Measurements from ENCODE around the gene SMAD4.

SMAD4 gene

DNA sequence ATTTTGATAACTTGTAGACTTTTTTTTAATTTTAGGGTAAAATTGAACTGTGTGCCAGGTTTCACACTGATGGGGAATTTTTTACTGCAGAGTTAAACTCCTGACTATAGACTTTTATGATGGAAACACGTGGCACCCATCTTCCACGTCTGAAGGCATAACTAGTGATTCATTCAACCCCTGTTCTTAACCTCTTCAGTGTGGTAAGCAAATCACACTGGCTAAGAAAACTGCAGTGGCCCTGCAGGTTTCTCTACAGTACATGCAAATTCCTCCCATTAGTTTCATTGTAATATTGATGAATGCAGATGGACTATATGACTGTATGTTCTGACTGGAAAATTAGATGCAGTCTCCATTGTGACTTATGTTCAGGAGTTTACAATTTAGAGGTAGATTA lies 47.2 kb downstream of the SMAD4 start:
- TF ChIP-seq TCF12 (IDR thresholded peaks at IDR 0.05; ENCODE audit: low read depth): no peak
- TF ChIP-seq CEBPB (IDR thresholded peaks at IDR 0.05): no peak
- TF ChIP-seq RAD21 (IDR thresholded peaks at IDR 0.05; ENCODE audit: low read depth): no peak
- TF ChIP-seq TEAD4 (IDR thresholded peaks at IDR 0.05): no peak
- no peak for TF ChIP-seq NFIC (IDR thresholded peaks at IDR 0.05)
- TF ChIP-seq CREB1 (IDR thresholded peaks at IDR 0.05; ENCODE audit: low read depth): no peak
- TF ChIP-seq YY1 (IDR thresholded peaks at IDR 0.05; ENCODE audit: low read depth): no peak
- TF ChIP-seq, protein P1, sequence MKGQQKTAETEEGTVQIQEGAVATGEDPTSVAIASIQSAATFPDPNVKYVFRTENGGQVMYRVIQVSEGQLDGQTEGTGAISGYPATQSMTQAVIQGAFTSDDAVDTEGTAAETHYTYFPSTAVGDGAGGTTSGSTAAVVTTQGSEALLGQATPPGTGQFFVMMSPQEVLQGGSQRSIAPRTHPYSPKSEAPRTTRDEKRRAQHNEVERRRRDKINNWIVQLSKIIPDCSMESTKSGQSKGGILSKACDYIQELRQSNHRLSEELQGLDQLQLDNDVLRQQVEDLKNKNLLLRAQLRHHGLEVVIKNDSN (IDR thresholded peaks at IDR 0.05): no peak
- no peak for TF ChIP-seq FOXM1 (IDR thresholded peaks at IDR 0.05; ENCODE audit: borderline replicate concordance, low read depth)
- no peak for TF ChIP-seq EGR1 (IDR thresholded peaks at IDR 0.05)
- TF ChIP-seq EP300 (IDR thresholded peaks at IDR 0.05; ENCODE audit: borderline replicate concordance): no peak

DNA sequence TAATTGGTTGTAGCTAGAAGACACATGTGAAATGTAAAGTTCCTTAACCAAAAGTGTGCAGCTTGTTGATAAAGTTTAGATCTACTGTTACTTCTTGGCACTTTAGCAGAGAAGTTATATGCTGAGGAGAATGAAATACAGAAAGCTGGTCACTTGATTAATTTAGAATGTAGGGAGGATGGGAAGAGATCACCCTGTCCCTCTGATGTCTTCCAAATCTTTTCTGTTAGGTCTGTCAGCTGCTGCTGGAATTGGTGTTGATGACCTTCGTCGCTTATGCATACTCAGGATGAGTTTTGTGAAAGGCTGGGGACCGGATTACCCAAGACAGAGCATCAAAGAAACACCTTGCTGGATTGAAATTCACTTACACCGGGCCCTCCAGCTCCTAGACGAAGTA lies 48.0 kb downstream of the SMAD4 start:
- TF ChIP-seq, protein P1 (IDR thresholded peaks at IDR 0.05): no peak
- TF ChIP-seq CREB1 (IDR thresholded peaks at IDR 0.05; ENCODE audit: low read depth): no peak
- TF ChIP-seq ZBTB7A (IDR thresholded peaks at IDR 0.05; ENCODE audit: low read depth): no peak
- TF ChIP-seq EGR1 (IDR thresholded peaks at IDR 0.05): no peak
- TF ChIP-seq TAF1 (IDR thresholded peaks at IDR 0.05; ENCODE audit: low read depth): no peak
- no peak for TF ChIP-seq TEAD4 (IDR thresholded peaks at IDR 0.05)
- TF ChIP-seq YY1 (IDR thresholded peaks at IDR 0.05; ENCODE audit: low read depth): no peak
- TF ChIP-seq, protein P2, sequence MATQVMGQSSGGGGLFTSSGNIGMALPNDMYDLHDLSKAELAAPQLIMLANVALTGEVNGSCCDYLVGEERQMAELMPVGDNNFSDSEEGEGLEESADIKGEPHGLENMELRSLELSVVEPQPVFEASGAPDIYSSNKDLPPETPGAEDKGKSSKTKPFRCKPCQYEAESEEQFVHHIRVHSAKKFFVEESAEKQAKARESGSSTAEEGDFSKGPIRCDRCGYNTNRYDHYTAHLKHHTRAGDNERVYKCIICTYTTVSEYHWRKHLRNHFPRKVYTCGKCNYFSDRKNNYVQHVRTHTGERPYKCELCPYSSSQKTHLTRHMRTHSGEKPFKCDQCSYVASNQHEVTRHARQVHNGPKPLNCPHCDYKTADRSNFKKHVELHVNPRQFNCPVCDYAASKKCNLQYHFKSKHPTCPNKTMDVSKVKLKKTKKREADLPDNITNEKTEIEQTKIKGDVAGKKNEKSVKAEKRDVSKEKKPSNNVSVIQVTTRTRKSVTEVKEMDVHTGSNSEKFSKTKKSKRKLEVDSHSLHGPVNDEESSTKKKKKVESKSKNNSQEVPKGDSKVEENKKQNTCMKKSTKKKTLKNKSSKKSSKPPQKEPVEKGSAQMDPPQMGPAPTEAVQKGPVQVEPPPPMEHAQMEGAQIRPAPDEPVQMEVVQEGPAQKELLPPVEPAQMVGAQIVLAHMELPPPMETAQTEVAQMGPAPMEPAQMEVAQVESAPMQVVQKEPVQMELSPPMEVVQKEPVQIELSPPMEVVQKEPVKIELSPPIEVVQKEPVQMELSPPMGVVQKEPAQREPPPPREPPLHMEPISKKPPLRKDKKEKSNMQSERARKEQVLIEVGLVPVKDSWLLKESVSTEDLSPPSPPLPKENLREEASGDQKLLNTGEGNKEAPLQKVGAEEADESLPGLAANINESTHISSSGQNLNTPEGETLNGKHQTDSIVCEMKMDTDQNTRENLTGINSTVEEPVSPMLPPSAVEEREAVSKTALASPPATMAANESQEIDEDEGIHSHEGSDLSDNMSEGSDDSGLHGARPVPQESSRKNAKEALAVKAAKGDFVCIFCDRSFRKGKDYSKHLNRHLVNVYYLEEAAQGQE (IDR thresholded peaks at IDR 0.05; ENCODE audit: low read depth): no peak
- TF ChIP-seq FOXM1 (IDR thresholded peaks at IDR 0.05; ENCODE audit: borderline replicate concordance, low read depth): no peak
- TF ChIP-seq NFIC (IDR thresholded peaks at IDR 0.05): no peak
- TF ChIP-seq, protein P3, sequence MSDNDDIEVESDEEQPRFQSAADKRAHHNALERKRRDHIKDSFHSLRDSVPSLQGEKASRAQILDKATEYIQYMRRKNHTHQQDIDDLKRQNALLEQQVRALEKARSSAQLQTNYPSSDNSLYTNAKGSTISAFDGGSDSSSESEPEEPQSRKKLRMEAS (IDR thresholded peaks at IDR 0.05): no peak
- TF ChIP-seq CEBPB (IDR thresholded peaks at IDR 0.05): no peak
- no peak for TF ChIP-seq RAD21 (IDR thresholded peaks at IDR 0.05; ENCODE audit: low read depth)
- TF ChIP-seq EP300 (IDR thresholded peaks at IDR 0.05; ENCODE audit: borderline replicate concordance): no peak
- TF ChIP-seq TCF12 (IDR thresholded peaks at IDR 0.05; ENCODE audit: low read depth): no peak

DNA sequence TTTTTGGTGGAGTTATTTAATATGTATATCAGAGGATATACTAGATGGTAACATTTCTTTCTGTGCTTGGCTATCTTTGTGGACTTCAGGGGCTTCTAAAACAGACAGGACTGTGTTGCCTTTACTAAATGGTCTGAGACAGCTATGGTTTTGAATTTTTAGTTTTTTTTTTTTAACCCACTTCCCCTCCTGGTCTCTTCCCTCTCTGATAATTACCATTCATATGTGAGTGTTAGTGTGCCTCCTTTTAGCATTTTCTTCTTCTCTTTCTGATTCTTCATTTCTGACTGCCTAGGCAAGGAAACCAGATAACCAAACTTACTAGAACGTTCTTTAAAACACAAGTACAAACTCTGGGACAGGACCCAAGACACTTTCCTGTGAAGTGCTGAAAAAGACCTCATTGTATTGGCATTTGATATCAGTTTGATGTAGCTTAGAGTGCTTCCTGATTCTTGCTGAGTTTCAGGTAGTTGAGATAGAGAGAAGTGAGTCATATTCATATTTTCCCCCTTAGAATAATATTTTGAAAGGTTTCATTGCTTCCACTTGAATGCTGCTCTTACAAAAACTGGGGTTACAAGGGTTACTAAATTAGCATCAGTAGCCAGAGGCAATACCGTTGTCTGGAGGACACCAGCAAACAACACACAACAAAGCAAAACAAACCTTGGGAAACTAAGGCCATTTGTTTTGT lies 52.7 kb downstream of the SMAD4 start:
- TF ChIP-seq CEBPB (IDR thresholded peaks at IDR 0.05) (no peak), TEAD4 (IDR thresholded peaks at IDR 0.05) (no peak), TAF1 (IDR thresholded peaks at IDR 0.05; ENCODE audit: low read depth) (no peak), FOXM1 (IDR thresholded peaks at IDR 0.05; ENCODE audit: borderline replicate concordance, low read depth) (no peak), TCF12 (IDR thresholded peaks at IDR 0.05; ENCODE audit: low read depth) (no peak), YY1 (IDR thresholded peaks at IDR 0.05; ENCODE audit: low read depth) (no peak), ZBTB7A (IDR thresholded peaks at IDR 0.05; ENCODE audit: low read depth) (no peak), NFIC (IDR thresholded peaks at IDR 0.05) (no peak), RAD21 (IDR thresholded peaks at IDR 0.05; ENCODE audit: low read depth) (no peak), EGR1 (IDR thresholded peaks at IDR 0.05) (no peak), EP300 (IDR thresholded peaks at IDR 0.05; ENCODE audit: borderline replicate concordance) (no peak), CREB1 (IDR thresholded peaks at IDR 0.05; ENCODE audit: low read depth) (no peak)
- TF ChIP-seq, protein P3 (IDR thresholded peaks at IDR 0.05): no peak
- TF ChIP-seq, protein P2 (IDR thresholded peaks at IDR 0.05; ENCODE audit: low read depth): no peak
- TF ChIP-seq, protein P1 (IDR thresholded peaks at IDR 0.05): no peak

DNA sequence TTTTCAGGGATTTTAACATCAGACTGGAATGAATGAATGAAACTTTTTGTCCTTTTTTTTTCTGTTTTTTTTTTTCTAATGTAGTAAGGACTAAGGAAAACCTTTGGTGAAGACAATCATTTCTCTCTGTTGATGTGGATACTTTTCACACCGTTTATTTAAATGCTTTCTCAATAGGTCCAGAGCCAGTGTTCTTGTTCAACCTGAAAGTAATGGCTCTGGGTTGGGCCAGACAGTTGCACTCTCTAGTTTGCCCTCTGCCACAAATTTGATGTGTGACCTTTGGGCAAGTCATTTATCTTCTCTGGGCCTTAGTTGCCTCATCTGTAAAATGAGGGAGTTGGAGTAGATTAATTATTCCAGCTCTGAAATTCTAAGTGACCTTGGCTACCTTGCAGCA lies 53.4 kb downstream of the SMAD4 start:
- TF ChIP-seq, protein P1 (IDR thresholded peaks at IDR 0.05): no peak
- no peak for TF ChIP-seq CREB1 (IDR thresholded peaks at IDR 0.05; ENCODE audit: low read depth)
- TF ChIP-seq NFIC (IDR thresholded peaks at IDR 0.05): no peak
- no peak for TF ChIP-seq EGR1 (IDR thresholded peaks at IDR 0.05)
- TF ChIP-seq TEAD4 (IDR thresholded peaks at IDR 0.05): no peak
- TF ChIP-seq FOXM1 (IDR thresholded peaks at IDR 0.05; ENCODE audit: borderline replicate concordance, low read depth): no peak
- TF ChIP-seq, protein P2 (IDR thresholded peaks at IDR 0.05; ENCODE audit: low read depth): no peak
- no peak for TF ChIP-seq TAF1 (IDR thresholded peaks at IDR 0.05; ENCODE audit: low read depth)
- TF ChIP-seq RAD21 (IDR thresholded peaks at IDR 0.05; ENCODE audit: low read depth): no peak
- no peak for TF ChIP-seq ZBTB7A (IDR thresholded peaks at IDR 0.05; ENCODE audit: low read depth)
- TF ChIP-seq TCF12 (IDR thresholded peaks at IDR 0.05; ENCODE audit: low read depth): no peak
- no peak for TF ChIP-seq EP300 (IDR thresholded peaks at IDR 0.05; ENCODE audit: borderline replicate concordance)

All from Ishikawa (cell line).